Lung (tissue), 12 donors: ENCODE results near the gene FOXP1. TPM values are rescaled to one million over a fixed set of nuclear protein-coding genes. Genes with fewer than 3 reads are reported as not detected.

Source experiments
- ATAC-seq: fragments of 200-7000 bp; cut with Tn5 transposase; one replicate; pipeline ENCODE4 v1.9.1; 2020; ENCODE audit warnings: moderate number of reproducible peaks; ENCODE audit not compliant: insufficient read depth, low FRiP score
- DNase-seq, 3 donors: peaks; one replicate each; pipeline ENCODE4 v3.0.0-alpha.2; 2013 to 2017
- H3K27ac ChIP-seq, 2 donors: one replicate each; pipeline ENCODE4 v1.5.1; 2013; ENCODE audit warnings: mild to moderate bottlenecking in 2 of 2, moderate library complexity in 2 of 2, control low read depth in 1 of 2, inconsistent platforms in 1 of 2, low read depth in 1 of 2, low read length in 1 of 2
- H3K27me3 ChIP-seq, 3 donors: one replicate each; pipeline ENCODE4 v1.5.1; 2013; ENCODE audit warnings: low read length in 2 of 3; ENCODE audit not compliant: control insufficient read depth in 3 of 3, insufficient read depth in 3 of 3
- H3K36me3 ChIP-seq, 4 donors: one replicate each; pipeline ENCODE4 v1.5.1; 2013; ENCODE audit warnings: low read length in 4 of 4, mild to moderate bottlenecking in 1 of 4, moderate library complexity in 1 of 4; ENCODE audit not compliant: control insufficient read depth in 4 of 4, insufficient read depth in 4 of 4
- H3K4me1 ChIP-seq, 5 donors: one replicate each; pipeline ENCODE4 v1.5.1; 2013; ENCODE audit warnings: low read length in 5 of 5, mild to moderate bottlenecking in 2 of 5, moderate library complexity in 1 of 5; ENCODE audit not compliant: control insufficient read depth in 5 of 5, insufficient read depth in 5 of 5
- H3K4me3 ChIP-seq: one replicate; pipeline ENCODE4 v1.5.1; 2013; ENCODE audit warnings: mild to moderate bottlenecking, control low read depth, moderate library complexity
- H3K9ac ChIP-seq, 2 donors: one replicate each; pipeline ENCODE4 v1.5.1; 2013; ENCODE audit warnings: low read length in 2 of 2, control low read depth in 1 of 2; ENCODE audit not compliant: insufficient read depth in 1 of 2
- H3K9me3 ChIP-seq, 4 donors: one replicate each; pipeline ENCODE4 v1.5.1; 2013; ENCODE audit warnings: low read length in 3 of 4, mild to moderate bottlenecking in 1 of 4, moderate library complexity in 1 of 4; ENCODE audit not compliant: control insufficient read depth in 4 of 4, insufficient read depth in 3 of 4
- CTCF ChIP-seq: IDR thresholded peaks from 2 replicates; pipeline ENCODE4 v1.5.1; 2012; ENCODE audit warnings: mild to moderate bottlenecking; ENCODE audit errors: control extremely low read depth, extremely low read depth
- WGBS, 2 donors: extraction: QIAGEN DNeasy Blood & Tissue Kit; methylation state at CpG; one replicate each; pipeline ENCODE4 v1.1.7; 2013; 5-methylcytosine and 5-hydroxymethylcytosine counted together
- polyA plus RNA-seq, 2 donors: library from polyadenylated mRNA; stranded (reverse); fragments of 200-250 nt; gene quantifications; one replicate each; pipeline ENCODE4 v1.2.1, GENCODE V29; 2013
- total RNA-seq, 2 donors: library from RNA; depleted of rRNA in 1 of 2; stranded (reverse); fragments of >200 nt in 1 of 2; gene quantifications; one replicate each; pipeline ENCODE4 v1.2.1, GENCODE V29; 2014 to 2021
- donor health status: control.
- donor health status: control.
- donor health status: Bipolar disorder and iron deficiency.
- donor health status: healthy.
- donor health status: DM: yes; HTN: yes; CAD: no.

Gene FOXP1
- total and polyA plus RNA-seq, 4 donors: 13.8 to 287 (median 73.9) TPM

GRCh38 chr3:71102111-71102983 lies 481.2 kb downstream of the FOXP1 start:
- ATAC-seq: no peak
- WGBS, 2 donors: 35 to 49% methylated on average over 11 of the region's 11 CpGs
- H3K4me1 ChIP-seq: peaks cover 8 to 31% (median 28%) of the 10 kb centered on the region in 5 donors

GRCh38 chr3:71101626-71102025 lies 481.9 kb downstream of the FOXP1 start:
- peak in 1 of 3 donors; percentile 57 for DNase-seq
- H3K9me3 ChIP-seq: no peaks in the 10 kb centered on the region
- peak overlapping the region in 1 of 2 donors; percentile 90 for H3K9ac ChIP-seq
- no peak for ATAC-seq
- no peak for TF ChIP-seq CTCF
- peaks cover 5 to 31% (median 28%) of the 10 kb centered on the region in 5 donors for H3K4me1 ChIP-seq
- H3K27me3 ChIP-seq: no peaks in the 10 kb centered on the region
- H3K27ac ChIP-seq: peak overlapping the region; percentile 16 to 50
- H3K36me3 ChIP-seq: peaks cover 0 to 2% (median under 1%) of the 10 kb centered on the region in 4 donors
- WGBS, 2 donors: 66 to 76% methylated on average over 5 of the region's 5 CpGs
- H3K4me3 ChIP-seq: no peak overlapping the region

More at GRCh38 chr3:71102111-71102983, 481.2 kb downstream of the FOXP1 start:
- peak; percentile 43 to 95 (median 95) for DNase-seq
- Histone ChIP-seq H3K4me3 (no peak overlapping the region), H3K9ac (peak overlapping the region in 1 of 2 donors; percentile 90), H3K27ac (peak overlapping the region in 1 of 2 donors; percentile 37), H3K36me3 (peaks cover 0 to 2% (median under 1%) of the 10 kb centered on the region in 4 donors), H3K27me3 (no peaks in the 10 kb centered on the region), H3K9me3 (no peaks in the 10 kb centered on the region)
- TF ChIP-seq CTCF: no peak

- TF ChIP-seq CTCF: no peak
- Histone ChIP-seq H3K27me3 (no peaks in the 10 kb centered on the region), H3K36me3 (peaks cover 0 to 2% (median under 1%) of the 10 kb centered on the region in 4 donors), H3K4me1 (peaks cover 5 to 32% (median 28%) of the 10 kb centered on the region in 5 donors), H3K9me3 (no peaks in the 10 kb centered on the region), H3K27ac (no peak overlapping the region), H3K4me3 (no peak overlapping the region), H3K9ac (no peak overlapping the region)
- ATAC-seq: no peak
- 92 to 94% methylated on average over 3 of the region's 3 CpGs for WGBS, 2 donors
- DNase-seq: no peak
Measured at GRCh38 chr3:71101014-71101413, 482.5 kb downstream of the FOXP1 start.
